HCT116 (cell line): Measurements from ENCODE around the gene NCLN. TPM values are rescaled to one million over a fixed set of nuclear protein-coding genes. Genes with fewer than 3 reads are reported as not detected.
A peak's percentile ranks its signal among the peaks of the same experiment; 100 is the strongest.

Source experiments
- ATAC-seq: fragments of 200-7000 bp; cut with Tn5 transposase; 2 replicates; pipeline ENCODE4 v1.9.1; 2020; ENCODE audit warnings: mild to moderate bottlenecking, moderate library complexity
- BruUV-seq: library from RNA; stranded (reverse); fragments of 400-500 nt; replicated peaks from 2 replicates; lab custom pipeline; 2021; lab: Mats Ljungman, UMichigan
- CTCF ChIA-PET: fragments of 300-600 bp; sonication (Branson Sonifier 250); formaldehyde crosslinking; loops from one replicate; lab custom pipeline; 2021; ENCODE audit warnings: antibody characterized with exemption; lab: Charles Lee
- POLR2A ChIA-PET: fragments of 300-600, 350-600 bp; sonication (Branson Sonifier 250); formaldehyde crosslinking; loops from one replicate; lab custom pipeline; 2021; ENCODE audit warnings: antibody characterized with exemption; lab: Charles Lee
- RAD21 ChIA-PET, 2 experiments: fragments of 300-600 bp; sonication (Branson Sonifier 250); formaldehyde crosslinking; loops; one replicate each; lab custom pipeline; 2023; ENCODE audit warnings: low total read pairs in 2 of 2; ENCODE audit not compliant: uncharacterized antibody in 2 of 2, unreplicated experiment in 2 of 2, low non-redundant PET in 1 of 2; lab: Charles Lee
- DNase-seq: peaks from one replicate; pipeline ENCODE4 v3.0.0-alpha.2; 2010; ENCODE audit warnings: low read depth, low spot score
- H2AFZ ChIP-seq: fragments of 200-600 bp; shearing (Covaris generic), sonication (generic); 2 replicates; pipeline ENCODE4 v1.6.1; 2017; ENCODE audit warnings: low read depth, mixed run types, mixed read lengths, antibody characterized with exemption, low read length; ENCODE audit not compliant: poor library complexity, severe bottlenecking
- H3K27ac ChIP-seq: 2 replicates; pipeline ENCODE4 v1.5.1; 2012; ENCODE audit warnings: low read depth, low read length
- H3K27me3 ChIP-seq: fragments of 200-600 bp; sonication (generic); 2 replicates; pipeline ENCODE4 v1.6.1; 2016; ENCODE audit warnings: mixed run types, low read length, mixed read lengths; ENCODE audit not compliant: insufficient read depth
- H3K36me3 ChIP-seq, 2 experiments: fragments of 200-500 bp in 1 of 2; fragments of 200-600 bp in 1 of 2; sonication (Bioruptor generic) in 1 of 2; sonication (generic) in 1 of 2; 2 replicates each; pipeline versions ENCODE4 v1.5.1 to v1.6.1; 2014 to 2016; ENCODE audit warnings: low read length in 2 of 2, inconsistent platforms in 1 of 2, mixed read lengths in 1 of 2, mixed run types in 1 of 2; ENCODE audit not compliant: insufficient read depth in 2 of 2, control insufficient read depth in 1 of 2
- H3K4me1 ChIP-seq, 2 experiments: fragments of 200-600 bp in 1 of 2; sonication (generic) in 1 of 2; 2 replicates each; pipeline versions ENCODE4 v1.5.1 to v1.6.1; 2012 to 2017; ENCODE audit warnings: low read length in 2 of 2, inconsistent platforms in 1 of 2, mild to moderate bottlenecking in 1 of 2, mixed read lengths in 1 of 2, mixed run types in 1 of 2, moderate library complexity in 1 of 2; ENCODE audit not compliant: insufficient read depth in 2 of 2, control insufficient read depth in 1 of 2
- H3K4me2 ChIP-seq: fragments of 200-600 bp; sonication (generic); 2 replicates; pipeline ENCODE4 v1.6.1; 2017; ENCODE audit warnings: mixed run types, low read length, mixed read lengths
- H3K4me3 ChIP-seq, 2 experiments: fragments of 200-600 bp in 1 of 2; sonication (generic) in 1 of 2; replicated peaks in 1 of 2; 2 replicates each; pipeline ENCODE4 v1.5.1; 2011 to 2016; ENCODE audit warnings: low read length in 2 of 2, control low read depth in 1 of 2, low read depth in 1 of 2, mild to moderate bottlenecking in 1 of 2, mixed read lengths in 1 of 2, mixed run types in 1 of 2
- H3K79me2 ChIP-seq: fragments of 200-600 bp; sonication (generic); 2 replicates; pipeline ENCODE4 v1.6.1; 2017; ENCODE audit warnings: mild to moderate bottlenecking, mixed run types, low read length, moderate library complexity, mixed read lengths; ENCODE audit not compliant: insufficient read depth
- H3K9ac ChIP-seq: fragments of 200-600 bp; sonication (generic); 2 replicates; pipeline ENCODE4 v1.6.1; 2016; ENCODE audit warnings: low read length, mixed read lengths
- H3K9me2 ChIP-seq: fragments of 200-600 bp; sonication (generic), shearing (Covaris generic); 2 replicates; pipeline ENCODE4 v1.6.1; 2017; ENCODE audit warnings: mixed run types, mild to moderate bottlenecking, moderate library complexity; ENCODE audit not compliant: insufficient read depth
- H3K9me3 ChIP-seq, 2 experiments: fragments of 200-500 bp in 1 of 2; fragments of 200-600 bp in 1 of 2; sonication (Bioruptor generic) in 1 of 2; sonication (generic) in 1 of 2; 2 replicates each; pipeline ENCODE4 v1.6.1; 2014 to 2017; ENCODE audit warnings: low read length in 2 of 2, mixed read lengths in 2 of 2, inconsistent platforms in 1 of 2, low read depth in 1 of 2, mild to moderate bottlenecking in 1 of 2, mixed run types in 1 of 2, moderate library complexity in 1 of 2; ENCODE audit not compliant: control insufficient read depth in 1 of 2, insufficient read depth in 1 of 2
- H4K20me1 ChIP-seq: fragments of 200-600 bp; sonication (generic), shearing (Covaris generic); 2 replicates; pipeline ENCODE4 v1.6.1; 2017; ENCODE audit warnings: mixed run types, mild to moderate bottlenecking, moderate library complexity; ENCODE audit not compliant: insufficient read depth
- ATF3 ChIP-seq: IDR thresholded peaks from 2 replicates; pipeline ENCODE4 v1.6.1; 2012
- CBX3 ChIP-seq: IDR thresholded peaks from 2 replicates; pipeline ENCODE4 v1.6.1; 2012; ENCODE audit warnings: low read depth
- CEBPB ChIP-seq: IDR thresholded peaks from 2 replicates; pipeline ENCODE4 v1.6.1; 2012; ENCODE audit warnings: low read depth
- CTCF ChIP-seq, 3 experiments: fragments of 200-600 bp in 1 of 3; sonication (generic) in 1 of 3; IDR thresholded peaks in 2 of 3; conservative IDR thresholded peaks in 1 of 3; 2 replicates each; pipeline ENCODE4 v1.5.1; 2012 to 2017; ENCODE audit warnings: low read depth in 2 of 3, low read length in 2 of 3, antibody characterized with exemption in 1 of 3, borderline replicate concordance in 1 of 3, control low read depth in 1 of 3, mild to moderate bottlenecking in 1 of 3, mixed read lengths in 1 of 3, mixed run types in 1 of 3, moderate library complexity in 1 of 3; ENCODE audit not compliant: insufficient read depth in 1 of 3
- EGR1 ChIP-seq: IDR thresholded peaks from 2 replicates; pipeline ENCODE4 v1.6.1; 2012; ENCODE audit warnings: low read depth
- ELF1 ChIP-seq: IDR thresholded peaks from 2 replicates; pipeline ENCODE4 v1.6.1; 2012; ENCODE audit warnings: low read depth, borderline replicate concordance
- EZH2 ChIP-seq: fragments of 200-600 bp; sonication (generic); IDR thresholded peaks from 2 replicates; pipeline ENCODE4 v1.6.1; 2017; ENCODE audit warnings: antibody characterized with exemption, mixed run types
- EZH2phosphoT487 ChIP-seq: fragments of 200-600 bp; IDR thresholded peaks from 2 replicates; pipeline ENCODE4 v1.6.1; 2018; ENCODE audit warnings: antibody characterized with exemption, borderline replicate concordance
- FOSL1 ChIP-seq: IDR thresholded peaks from 2 replicates; pipeline ENCODE4 v1.6.1; 2012; ENCODE audit warnings: low read depth
- JUND ChIP-seq: IDR thresholded peaks from 2 replicates; pipeline ENCODE4 v1.6.1; 2012
- POLR2A ChIP-seq: IDR thresholded peaks from 2 replicates; pipeline ENCODE4 v1.7.0; 2011; ENCODE audit warnings: borderline replicate concordance; ENCODE audit not compliant: insufficient read depth, insufficient read length; ENCODE audit errors: extremely low read depth
- POLR2AphosphoS5 ChIP-seq: IDR thresholded peaks from 2 replicates; pipeline ENCODE4 v1.6.1; 2011; ENCODE audit warnings: mild to moderate bottlenecking, low read depth, low read length, moderate library complexity
- RAD21 ChIP-seq: IDR thresholded peaks from 2 replicates; pipeline ENCODE4 v1.6.1; 2012; ENCODE audit warnings: low read depth, mild to moderate bottlenecking
- REST ChIP-seq: IDR thresholded peaks from 2 replicates; pipeline ENCODE4 v1.6.1; 2012; ENCODE audit warnings: low read depth
- SIN3A ChIP-seq: IDR thresholded peaks from 2 replicates; pipeline ENCODE4 v1.6.1; 2012; ENCODE audit warnings: low read depth
- SP1 ChIP-seq: IDR thresholded peaks from 2 replicates; pipeline ENCODE4 v1.6.1; 2012; ENCODE audit warnings: low read depth
- SRF ChIP-seq: IDR thresholded peaks from 2 replicates; pipeline ENCODE4 v1.6.1; 2012; ENCODE audit warnings: low read depth
- YY1 ChIP-seq: IDR thresholded peaks from 2 replicates; pipeline ENCODE4 v1.6.1; 2011; ENCODE audit warnings: low read length, low read depth, moderate library complexity, mild to moderate bottlenecking; ENCODE audit not compliant: insufficient replicate concordance; ENCODE audit errors: extremely low read depth
- ZBTB33 ChIP-seq: IDR thresholded peaks from 2 replicates; pipeline ENCODE4 v1.6.1; 2011; ENCODE audit warnings: mild to moderate bottlenecking, low read length, moderate library complexity; ENCODE audit not compliant: insufficient replicate concordance; ENCODE audit errors: extremely low read depth
- ZFX ChIP-seq: fragments of 450-650 bp; IDR thresholded peaks from 2 replicates; pipeline ENCODE4 v1.6.1; 2017
- ZNF274 ChIP-seq: fragments of 200-500 bp; sonication (Bioruptor generic); IDR thresholded peaks from 2 replicates; pipeline ENCODE4 v1.6.1; 2014; ENCODE audit warnings: mild to moderate bottlenecking, low read depth, low read length, inconsistent platforms
- intact Hi-C: fragments of 100-400 bp; cut with micrococcal nuclease; formaldehyde crosslinking; loops from 2 replicates; pipeline ENCODE4 v1.10.0; 2022
- total RNA-seq: library from RNA; stranded (reverse); gene quantifications from one replicate; pipeline ENCODE4 v1.2.1, GENCODE V29; 2021; ENCODE audit not compliant: unreplicated experiment
- TF ChIP-seq, protein P1 (sequence below): IDR thresholded peaks from 2 replicates; pipeline ENCODE4 v1.6.1; 2012

NCLN gene
- total RNA-seq, 1 experiment from 2014 or later: 119 TPM

GRCh38 chr19:3250675-3251074 lies 64.9 kb downstream of the NCLN start:
- peak; percentile 89 for ATAC-seq
- intact Hi-C loops: no loop called here
- TF ChIP-seq JUND (no peak), CEBPB (no peak), EGR1 (no peak), CTCF (IDR thresholded peaks at IDR 0.05 in 2 of 3, conservative IDR thresholded peaks at IDR 0.05 in 1 of 3; ENCODE audit: borderline replicate concordance in 1 of 3, insufficient read depth in 1 of 3, low read depth in 2 of 3, low read length in 2 of 3) (peak; percentile 41 to 84 (median 57); a peak in 5 of 6 replicates), ATF3 (no peak), EZH2phosphoT487 (no peak), CBX3 (peak; percentile 77; the same call in 1 of the 2 replicates), YY1 (no peak), SIN3A (no peak), ZNF274 (no peak), POLR2AphosphoS5 (no peak), ZFX (no peak), SP1 (no peak), POLR2A (no peak), EZH2 (no peak), FOSL1 (no peak), ZBTB33 (no peak), ELF1 (no peak), REST (no peak), SRF (no peak), RAD21 (peak; percentile 56)
- TF ChIP-seq, protein P1, sequence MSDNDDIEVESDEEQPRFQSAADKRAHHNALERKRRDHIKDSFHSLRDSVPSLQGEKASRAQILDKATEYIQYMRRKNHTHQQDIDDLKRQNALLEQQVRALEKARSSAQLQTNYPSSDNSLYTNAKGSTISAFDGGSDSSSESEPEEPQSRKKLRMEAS: 0 out of 2 replicates have a peak, but pooled peaks have one; percentile 30

More at GRCh38 chr19:3250675-3251074, 64.9 kb downstream of the NCLN start:
- Histone ChIP-seq H3K4me1 (no peaks in the 10 kb centered on the region), H3K9ac (no peak overlapping the region), H3K4me3 (no peak overlapping the region), H4K20me1 (no peaks in the 10 kb centered on the region), H3K27ac (no peak overlapping the region), H3K9me3 (peaks cover 7 to 13% of the 10 kb centered on the region in 2 experiments; a peak in 2 of 4 replicates), H3K36me3 (no peaks in the 10 kb centered on the region), H2AFZ (no peak overlapping the region), H3K4me2 (no peak overlapping the region), H3K9me2 (no peaks in the 10 kb centered on the region), H3K27me3 (no peaks in the 10 kb centered on the region), H3K79me2 (no peaks in the 10 kb centered on the region)
- ChIA-PET CTCF (interaction anchor here (1.0 to 1.9 kb wide), 2 partner anchors 14 to 26 kb away, joined by 3 to 9 read pairs; no protein-coding TSS in a partner anchor), RAD21 (no interaction called here), POLR2A (interaction anchor here (1.3 kb wide), 1 partner anchor 300 kb away, joined by 3 read pairs; no protein-coding TSS in a partner anchor)
- BruUV-seq: no TSS peak
- DNase-seq: peak; percentile 42
